ENCODE data around the gene SULT1C4. TPM values are rescaled to one million over a fixed set of nuclear protein-coding genes. Genes with fewer than 3 reads are reported as not detected.

SULT1C4 gene
- total RNA-seq, 1 donor from 2014 or later = 1.8 TPM

DNA sequence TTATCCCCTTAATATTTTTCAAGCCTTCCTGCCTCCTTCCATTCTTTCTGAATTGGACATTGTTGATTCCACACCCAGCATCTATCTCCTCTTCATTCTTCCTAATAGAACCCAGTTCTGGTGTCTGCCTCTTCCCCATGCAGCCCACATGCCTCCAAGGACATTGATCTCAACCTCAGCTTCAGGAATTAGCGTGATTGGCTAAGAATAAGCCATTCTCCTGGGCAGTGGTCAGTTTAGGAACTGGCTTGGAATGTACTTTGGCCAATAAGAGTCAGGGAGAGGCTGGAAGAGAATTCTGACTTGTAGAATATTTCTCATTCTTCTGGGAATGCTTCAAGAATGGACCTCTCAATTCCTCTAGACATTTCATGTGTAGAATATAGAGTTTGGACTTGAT, 45.3 kb downstream of the SULT1C4 start:
- Mint-ChIP-seq H3K36me3 (ENCODE audit: low read depth, unreplicated experiment) (no peaks in the 10 kb centered on the region), H3K4me1 (ENCODE audit: low read depth, unreplicated experiment) (peaks cover 1% of the 10 kb centered on the region), H3K27me3 (ENCODE audit: low read depth, unreplicated experiment) (no peaks in the 10 kb centered on the region), H3K9me3 (ENCODE audit: unreplicated experiment) (peaks cover 5% of the 10 kb centered on the region), H3K4me3 (ENCODE audit: unreplicated experiment) (no peak overlapping the region), H3K27ac (ENCODE audit: unreplicated experiment) (no peak overlapping the region)
- H3K27me3 ChIP-seq (ENCODE audit: insufficient read depth, low read length) = no peaks in the 10 kb centered on the region
- DNase-seq (ENCODE audit: low read depth) (no peak), FAIRE-seq (no peak)
- no peak overlapping the region for H2AFZ ChIP-seq (ENCODE audit: low read depth, low read length)
- H3K36me3 ChIP-seq (ENCODE audit: insufficient read depth, low read length) = no peaks in the 10 kb centered on the region
- H3K27ac ChIP-seq (ENCODE audit: low read depth, low read length) = no peak overlapping the region
- no peaks in the 10 kb centered on the region for H3K4me1 ChIP-seq (ENCODE audit: insufficient read depth, low read length)
- no peak overlapping the region for H3K4me2 ChIP-seq (ENCODE audit: low read length)
- no peaks in the 10 kb centered on the region for H3K9me3 ChIP-seq (ENCODE audit: insufficient read depth, low read depth, low read length)
- no peaks in the 10 kb centered on the region for H3K79me2 ChIP-seq (ENCODE audit: insufficient read depth, low read length)
- H3K4me3 ChIP-seq (ENCODE audit: insufficient read depth, low read depth, low read length) = no peak overlapping the region
- no peak overlapping the region for H3K9ac ChIP-seq (ENCODE audit: low read length)
- TF ChIP-seq, protein P1, sequence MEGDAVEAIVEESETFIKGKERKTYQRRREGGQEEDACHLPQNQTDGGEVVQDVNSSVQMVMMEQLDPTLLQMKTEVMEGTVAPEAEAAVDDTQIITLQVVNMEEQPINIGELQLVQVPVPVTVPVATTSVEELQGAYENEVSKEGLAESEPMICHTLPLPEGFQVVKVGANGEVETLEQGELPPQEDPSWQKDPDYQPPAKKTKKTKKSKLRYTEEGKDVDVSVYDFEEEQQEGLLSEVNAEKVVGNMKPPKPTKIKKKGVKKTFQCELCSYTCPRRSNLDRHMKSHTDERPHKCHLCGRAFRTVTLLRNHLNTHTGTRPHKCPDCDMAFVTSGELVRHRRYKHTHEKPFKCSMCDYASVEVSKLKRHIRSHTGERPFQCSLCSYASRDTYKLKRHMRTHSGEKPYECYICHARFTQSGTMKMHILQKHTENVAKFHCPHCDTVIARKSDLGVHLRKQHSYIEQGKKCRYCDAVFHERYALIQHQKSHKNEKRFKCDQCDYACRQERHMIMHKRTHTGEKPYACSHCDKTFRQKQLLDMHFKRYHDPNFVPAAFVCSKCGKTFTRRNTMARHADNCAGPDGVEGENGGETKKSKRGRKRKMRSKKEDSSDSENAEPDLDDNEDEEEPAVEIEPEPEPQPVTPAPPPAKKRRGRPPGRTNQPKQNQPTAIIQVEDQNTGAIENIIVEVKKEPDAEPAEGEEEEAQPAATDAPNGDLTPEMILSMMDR (IDR thresholded peaks at IDR 0.05; ENCODE audit: insufficient read depth, low read depth, low read length) = no peak
- TF ChIP-seq EZH2 (IDR thresholded peaks at IDR 0.05; ENCODE audit: insufficient read depth, low read length) = no peak
- H4K20me1 ChIP-seq (ENCODE audit: insufficient read depth, low read length) = no peaks in the 10 kb centered on the region

GRCh38 chr2:108423502-108424251, 45.9 kb downstream of the SULT1C4 start:
- peaks cover 5% of the 10 kb centered on the region for H3K9me3 Mint-ChIP-seq (ENCODE audit: unreplicated experiment)
- DNase-seq (ENCODE audit: low read depth) = no peak
- no peak overlapping the region for H3K27ac ChIP-seq (ENCODE audit: low read depth, low read length)
- no peak for TF ChIP-seq EZH2 (IDR thresholded peaks at IDR 0.05; ENCODE audit: insufficient read depth, low read length)
- TF ChIP-seq, protein P1 (IDR thresholded peaks at IDR 0.05; ENCODE audit: insufficient read depth, low read depth, low read length) = no peak
- H3K79me2 ChIP-seq (ENCODE audit: insufficient read depth, low read length) = no peaks in the 10 kb centered on the region
- H3K4me2 ChIP-seq (ENCODE audit: low read length) = no peak overlapping the region
- H3K36me3 Mint-ChIP-seq (ENCODE audit: low read depth, unreplicated experiment) = no peaks in the 10 kb centered on the region
- no peak overlapping the region for H3K4me3 ChIP-seq (ENCODE audit: insufficient read depth, low read depth, low read length)
- no peak overlapping the region for H3K9ac ChIP-seq (ENCODE audit: low read length)
- H3K36me3 ChIP-seq (ENCODE audit: insufficient read depth, low read length) = no peaks in the 10 kb centered on the region
- H3K27me3 ChIP-seq (ENCODE audit: insufficient read depth, low read length) = no peaks in the 10 kb centered on the region
- no peaks in the 10 kb centered on the region for H4K20me1 ChIP-seq (ENCODE audit: insufficient read depth, low read length)
- H3K27me3 Mint-ChIP-seq (ENCODE audit: low read depth, unreplicated experiment) = no peaks in the 10 kb centered on the region
- FAIRE-seq = no peak
- H3K27ac Mint-ChIP-seq (ENCODE audit: unreplicated experiment) = no peak overlapping the region
- H3K4me3 Mint-ChIP-seq (ENCODE audit: unreplicated experiment) = no peak overlapping the region
- H3K4me1 ChIP-seq (ENCODE audit: insufficient read depth, low read length) = no peaks in the 10 kb centered on the region
- no peak overlapping the region for H2AFZ ChIP-seq (ENCODE audit: low read depth, low read length)
- no peaks in the 10 kb centered on the region for H3K4me1 Mint-ChIP-seq (ENCODE audit: low read depth, unreplicated experiment)
- no peaks in the 10 kb centered on the region for H3K9me3 ChIP-seq (ENCODE audit: insufficient read depth, low read depth, low read length)
